ENCODE data around the gene GIGYF2.
A peak's percentile ranks its signal among the peaks of the same experiment; 100 is the strongest.

GIGYF2 gene

GRCh38 chr2:232662486-232663260 is 34.5 kb upstream of the GIGYF2 start:
- DNase-seq (ENCODE audit: low read depth), result no peak
- TF ChIP-seq CTCF (conservative IDR thresholded peaks at IDR 0.05; ENCODE audit: low read depth, low read length), result no peak
- no peak overlapping the region for H3K4me3 ChIP-seq (ENCODE audit: low read length)

- H3K4me3 ChIP-seq (ENCODE audit: low read length), result no peak overlapping the region
- no peak for TF ChIP-seq CTCF (conservative IDR thresholded peaks at IDR 0.05; ENCODE audit: low read depth, low read length)
Measured at GRCh38 chr2:232666051-232666805, 30.9 kb upstream of the GIGYF2 start.

GRCh38 chr2:232667989-232668583 is 29.0 kb upstream of the GIGYF2 start:
- no peak overlapping the region for H3K4me3 ChIP-seq (ENCODE audit: low read length)
- TF ChIP-seq CTCF (conservative IDR thresholded peaks at IDR 0.05; ENCODE audit: low read depth, low read length), result no peak
- DNase-seq (ENCODE audit: low read depth), result no peak

More at GRCh38 chr2:232666051-232666805, 30.9 kb upstream of the GIGYF2 start:
- no peak for DNase-seq (ENCODE audit: low read depth)

DNA sequence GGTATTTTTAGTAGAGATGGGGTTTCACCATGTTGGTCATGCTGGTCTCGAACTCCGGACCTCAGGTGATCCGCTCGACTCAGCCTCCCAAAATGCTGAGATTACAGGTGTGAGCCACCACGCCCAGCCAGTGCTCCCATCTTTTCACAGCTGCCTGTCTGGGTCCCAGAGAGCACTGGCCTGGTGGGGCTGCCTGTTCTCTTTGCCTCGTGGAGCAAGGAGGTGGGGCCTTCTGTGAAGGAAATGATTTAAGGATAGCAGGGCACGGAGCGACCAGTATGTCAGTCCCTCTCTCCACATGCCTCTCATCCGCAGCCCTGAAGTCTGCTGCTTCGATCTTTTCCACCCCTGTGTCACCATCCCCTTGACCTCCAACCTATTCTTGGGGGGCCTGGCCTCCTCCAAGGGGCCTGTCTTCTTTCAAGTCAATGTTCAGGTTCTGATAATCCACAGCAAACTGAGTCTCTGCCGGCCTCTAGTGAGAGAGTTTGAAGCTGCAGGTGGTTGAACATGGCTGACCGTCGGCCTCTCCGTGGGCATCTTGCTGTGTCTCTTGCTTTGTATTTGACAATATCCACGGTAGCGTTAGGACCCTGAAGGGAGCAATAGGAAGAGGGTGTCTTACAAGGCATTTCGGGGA is 28.2 kb upstream of the GIGYF2 start:
- peak; percentile 64 for TF ChIP-seq CTCF (conservative IDR thresholded peaks at IDR 0.05; ENCODE audit: low read depth, low read length)
- no peak for DNase-seq (ENCODE audit: low read depth)
- no peak overlapping the region for H3K4me3 ChIP-seq (ENCODE audit: low read length)

GRCh38 chr2:232672588-232672987 is 24.5 kb upstream of the GIGYF2 start:
- H3K4me3 ChIP-seq (ENCODE audit: low read length), result no peak overlapping the region
- DNase-seq (ENCODE audit: low read depth), result no peak
- no peak for TF ChIP-seq CTCF (conservative IDR thresholded peaks at IDR 0.05; ENCODE audit: low read depth, low read length)

DNA sequence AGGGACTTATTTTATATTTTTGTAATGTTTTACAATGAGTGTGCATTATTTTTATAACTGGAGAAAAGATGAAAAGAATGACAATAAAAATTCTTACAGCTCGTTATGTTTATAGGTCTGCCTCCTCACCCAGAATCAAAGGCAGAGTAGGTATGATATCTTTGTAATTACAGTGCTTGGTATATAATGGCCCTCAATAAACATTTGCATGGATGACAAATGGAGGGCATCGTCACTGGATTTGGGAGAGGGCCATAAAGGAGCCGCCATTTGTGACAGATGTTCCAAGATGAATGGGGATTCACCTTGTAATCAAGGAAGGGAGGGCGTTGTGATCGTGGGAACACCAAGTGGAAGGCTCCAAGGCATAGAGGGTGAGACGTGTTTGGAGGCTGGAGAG is 22.6 kb upstream of the GIGYF2 start:
- no peak for TF ChIP-seq CTCF (conservative IDR thresholded peaks at IDR 0.05; ENCODE audit: low read depth, low read length)
- DNase-seq (ENCODE audit: low read depth), result no peak

More for the DNA sequence above, 22.6 kb upstream of the GIGYF2 start:
- no peak overlapping the region for H3K4me3 ChIP-seq (ENCODE audit: low read length)
